B cell (primary cell): ENCODE data around the gene DLGAP5. TPM values are rescaled to one million over a fixed set of nuclear protein-coding genes. Genes with fewer than 3 reads are reported as not detected.

ENCODE experiments used
- ATAC-seq: fragments of 200-7000 bp; cut with Tn5 transposase; one replicate; pipeline ENCODE4 v1.10.0; 2021; ENCODE audit warnings: low read depth, mild to moderate bottlenecking, moderate number of reproducible peaks, moderate library complexity
- CTCF ChIA-PET: fragments of 350-600 bp; sonication (Branson Sonifier 250); formaldehyde crosslinking; loops from one replicate; lab custom pipeline; 2021; ENCODE audit warnings: antibody characterized with exemption, inconsistent platforms; lab: Charles Lee
- POLR2A ChIA-PET: fragments of 350-600 bp; sonication (Branson Sonifier 250); formaldehyde crosslinking; loops from one replicate; lab custom pipeline; 2021; ENCODE audit warnings: antibody characterized with exemption; lab: Charles Lee
- DNase-seq: peaks from one replicate; pipeline ENCODE4 v3.0.0; 2013
- H2AFZ ChIP-seq: 2 replicates; pipeline ENCODE4 v1.6.1; 2012; ENCODE audit warnings: mild to moderate bottlenecking, low read depth, low read length; ENCODE audit not compliant: insufficient read depth, poor library complexity, severe bottlenecking
- H3K27ac ChIP-seq, 2 donors: 1 replicate in 1 of 2; 2 replicates in 1 of 2; pipeline ENCODE4 v1.5.1; 2012 to 2013; ENCODE audit warnings: low read length in 2 of 2, mild to moderate bottlenecking in 2 of 2, moderate library complexity in 1 of 2
- H3K27me3 ChIP-seq, 4 experiments: fragments of 200-600 bp in 1 of 4; sonication (generic) in 1 of 4; replicated peaks in 1 of 4; 1 replicate in 2 of 4; 2 replicates in 2 of 4; pipeline versions ENCODE4 v1.6.1 to v1.7.0; 2013 to 2016; ENCODE audit warnings: low read length in 3 of 4, mild to moderate bottlenecking in 2 of 4, mixed read lengths in 1 of 4, moderate library complexity in 1 of 4; ENCODE audit not compliant: insufficient read depth in 4 of 4, control insufficient read depth in 3 of 4; ENCODE audit errors: control extremely low read depth in 1 of 4
- H3K36me3 ChIP-seq, 2 experiments: replicated peaks in 1 of 2; 1 replicate in 1 of 2; 2 replicates in 1 of 2; pipeline versions ENCODE4 v1.6.1 to v1.7.1; 2013; ENCODE audit warnings: low read length in 1 of 2; ENCODE audit not compliant: insufficient read depth in 2 of 2, control insufficient read depth in 1 of 2; ENCODE audit errors: control extremely low read depth in 1 of 2, extremely low read depth in 1 of 2
- H3K4me1 ChIP-seq, 2 donors: fragments of 200-600 bp in 1 of 2; sonication (generic) in 1 of 2; 1 replicate in 1 of 2; 2 replicates in 1 of 2; pipeline versions ENCODE4 v1.5.1 to v1.6.1; 2013 to 2017; ENCODE audit warnings: low read length in 2 of 2; ENCODE audit not compliant: control insufficient read depth in 2 of 2, insufficient read depth in 2 of 2
- H3K4me2 ChIP-seq: replicated peaks from 2 replicates; pipeline ENCODE3; 2012; ENCODE audit warnings: mild to moderate bottlenecking, low read depth, low read length; ENCODE audit not compliant: poor library complexity, severe bottlenecking
- H3K4me3 ChIP-seq, 5 experiments: fragments of 200-600 bp in 1 of 5; sonication (generic) in 1 of 5; 1 replicate in 3 of 5; 2 replicates in 2 of 5; pipeline versions ENCODE4 v1.5.1 to v1.7.0; 2011 to 2016; ENCODE audit warnings: low read length in 4 of 5, mild to moderate bottlenecking in 4 of 5, low read depth in 2 of 5, control low read depth in 1 of 5, moderate library complexity in 1 of 5; ENCODE audit not compliant: insufficient read depth in 1 of 5; ENCODE audit errors: control extremely low read depth in 1 of 5, extremely low read depth in 1 of 5
- H3K79me2 ChIP-seq: fragments of 200-600 bp; sonication (generic); one replicate; pipeline ENCODE4 v1.6.0; 2016; ENCODE audit warnings: low read length; ENCODE audit not compliant: control insufficient read depth, insufficient read depth
- H3K9ac ChIP-seq: fragments of 200-600 bp; sonication (generic); 2 replicates; pipeline ENCODE4 v1.6.1; 2017; ENCODE audit warnings: mild to moderate bottlenecking, low read length, moderate library complexity
- H3K9me3 ChIP-seq, 3 donors: one replicate each; pipeline versions ENCODE4 v1.6.1 to v1.7.1; 2013; ENCODE audit warnings: low read length in 2 of 3; ENCODE audit not compliant: control insufficient read depth in 2 of 3, insufficient read depth in 1 of 3; ENCODE audit errors: control extremely low read depth in 1 of 3
- H4K20me1 ChIP-seq: 2 replicates; pipeline ENCODE4 v1.6.0; 2012; ENCODE audit warnings: mild to moderate bottlenecking, low read length; ENCODE audit not compliant: insufficient read depth, control insufficient read depth, poor library complexity, severe bottlenecking
- H3K27ac Mint-ChIP-seq: one replicate; pipeline ENCODE4 v1.8.0; 2021; ENCODE audit warnings: mixed read lengths
- H3K27me3 Mint-ChIP-seq: one replicate; pipeline ENCODE4 v1.8.0; 2021; ENCODE audit warnings: mixed read lengths
- H3K4me1 Mint-ChIP-seq: one replicate; pipeline ENCODE4 v1.8.0; 2021; ENCODE audit warnings: mixed read lengths
- H3K4me3 Mint-ChIP-seq: one replicate; pipeline ENCODE4 v1.8.0; 2021; ENCODE audit warnings: mixed read lengths
- H3K9me3 Mint-ChIP-seq: one replicate; pipeline ENCODE4 v1.8.0; 2022; ENCODE audit warnings: mixed read lengths; ENCODE audit not compliant: insufficient read depth
- EZH2 ChIP-seq: IDR thresholded peaks from 2 replicates; pipeline ENCODE4 v1.6.1; 2012; ENCODE audit warnings: borderline replicate concordance, low read depth, mild to moderate bottlenecking, moderate library complexity, low read length; ENCODE audit not compliant: insufficient read depth, poor library complexity, severe bottlenecking
- WGBS: methylation state at CpG from one replicate; pipeline ENCODE4 v1.1.5; 2013; ENCODE audit warnings: missing lambda C conversion rate; ENCODE audit not compliant: insufficient coverage; 5-methylcytosine and 5-hydroxymethylcytosine counted together
- intact Hi-C: fragments of 100-400 bp; cut with micrococcal nuclease; formaldehyde crosslinking; loops from one replicate; pipeline ENCODE4 v1.10.0; 2022
- polyA plus RNA-seq: library from polyadenylated mRNA; depleted of rRNA; stranded (reverse); fragments of >200 nt; gene quantifications from 2 replicates; pipeline ENCODE4 v1.2.3, GENCODE V29; 2012
- total RNA-seq, 2 donors: library from RNA; stranded (reverse); fragments of 120-200 nt in 1 of 2; gene quantifications; 1 replicate in 1 of 2; 2 replicates in 1 of 2; pipeline versions ENCODE4 v1.2.3 to v1.2.4, GENCODE V29; 2013 to 2022
- TF ChIP-seq, protein P1 (sequence below): fragments of 200-600 bp; IDR thresholded peaks from one replicate; pipeline ENCODE4 v1.8.0; 2022; ENCODE audit warnings: antibody characterized with exemption, mild to moderate bottlenecking

Gene DLGAP5
- total and polyA plus RNA-seq, 2 donors (not counting 1 experiment from before 2014, with no cell fraction given), result 0.12 TPM; not detected in 1

DNA sequence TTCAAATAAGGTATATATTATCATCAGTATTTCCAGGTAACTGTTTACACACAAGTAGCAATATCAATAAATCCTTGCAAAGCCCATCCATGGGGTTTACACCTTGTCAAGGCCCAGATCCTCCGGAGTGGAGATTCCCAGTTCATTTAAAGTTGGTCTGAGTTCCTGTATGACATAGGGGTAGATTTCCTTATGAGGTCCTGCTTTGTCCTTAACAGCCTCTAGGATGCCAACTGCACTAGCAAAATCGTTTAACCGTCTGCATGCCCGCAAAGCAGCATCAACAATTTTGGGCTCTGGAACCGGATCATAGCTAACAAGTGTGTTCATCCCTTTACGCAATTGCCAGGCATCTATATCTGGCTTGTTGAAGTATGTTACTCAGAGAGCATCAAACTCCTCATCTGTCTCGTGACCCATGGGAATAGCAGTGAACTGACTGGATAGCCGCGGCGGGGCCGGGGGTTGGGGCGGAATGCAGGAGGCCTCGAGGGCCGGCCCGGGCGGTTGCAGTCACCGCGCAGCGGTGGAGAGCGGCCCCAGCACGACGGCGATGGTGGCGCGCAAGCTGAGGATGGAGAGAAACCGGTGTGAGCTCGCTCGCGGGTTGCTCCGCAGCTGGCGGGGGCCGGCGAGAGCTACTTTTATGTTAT is 49.3 kb upstream of the DLGAP5 start:
- no peak for ATAC-seq
- WGBS, result 65% methylated on average over 25 of the region's 33 CpGs
- intact Hi-C loops, result no loop called here

DNA sequence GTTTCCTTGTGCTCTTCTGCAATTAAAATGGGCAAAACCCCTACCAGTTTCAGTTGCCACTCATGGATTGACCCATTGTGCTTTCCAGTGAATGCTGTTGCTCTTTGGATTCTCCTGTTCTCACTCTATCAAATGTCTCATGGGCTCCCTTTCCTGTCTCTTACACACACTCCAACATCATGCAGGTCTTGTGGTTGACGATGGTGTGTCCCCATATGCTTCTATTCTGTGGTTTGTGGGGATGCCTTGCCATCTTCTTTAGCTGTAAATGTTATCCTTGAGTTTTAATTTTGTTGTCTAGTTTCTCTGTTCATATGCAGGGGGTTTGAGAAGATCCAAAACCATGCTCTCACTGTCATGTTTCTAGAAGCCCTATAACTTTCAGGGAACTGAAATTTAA is 47.9 kb upstream of the DLGAP5 start:
- Histone ChIP-seq H3K9ac (no peak overlapping the region), H2AFZ (no peak overlapping the region), H3K27me3 (peaks cover 0 to 3% (median 0%) of the 10 kb centered on the region in 4 experiments), H3K9me3 (peaks cover 0 to 4% (median 0%) of the 10 kb centered on the region in 3 donors), H3K27ac (no peak overlapping the region), H3K4me1 (no peaks in the 10 kb centered on the region), H3K36me3 (no peaks in the 10 kb centered on the region), H3K4me2 (no peak overlapping the region), H4K20me1 (no peaks in the 10 kb centered on the region), H3K79me2 (no peaks in the 10 kb centered on the region), H3K4me3 (no peak overlapping the region)
- Mint-ChIP-seq H3K9me3 (no peaks in the 10 kb centered on the region), H3K27me3 (peaks cover 12% of the 10 kb centered on the region), H3K4me1 (peaks cover 4% of the 10 kb centered on the region), H3K4me3 (no peak overlapping the region), H3K27ac (no peak overlapping the region)
- intact Hi-C loops, result no loop called here
- POLR2A ChIA-PET, result no interaction called here
- TF ChIP-seq, protein P1, sequence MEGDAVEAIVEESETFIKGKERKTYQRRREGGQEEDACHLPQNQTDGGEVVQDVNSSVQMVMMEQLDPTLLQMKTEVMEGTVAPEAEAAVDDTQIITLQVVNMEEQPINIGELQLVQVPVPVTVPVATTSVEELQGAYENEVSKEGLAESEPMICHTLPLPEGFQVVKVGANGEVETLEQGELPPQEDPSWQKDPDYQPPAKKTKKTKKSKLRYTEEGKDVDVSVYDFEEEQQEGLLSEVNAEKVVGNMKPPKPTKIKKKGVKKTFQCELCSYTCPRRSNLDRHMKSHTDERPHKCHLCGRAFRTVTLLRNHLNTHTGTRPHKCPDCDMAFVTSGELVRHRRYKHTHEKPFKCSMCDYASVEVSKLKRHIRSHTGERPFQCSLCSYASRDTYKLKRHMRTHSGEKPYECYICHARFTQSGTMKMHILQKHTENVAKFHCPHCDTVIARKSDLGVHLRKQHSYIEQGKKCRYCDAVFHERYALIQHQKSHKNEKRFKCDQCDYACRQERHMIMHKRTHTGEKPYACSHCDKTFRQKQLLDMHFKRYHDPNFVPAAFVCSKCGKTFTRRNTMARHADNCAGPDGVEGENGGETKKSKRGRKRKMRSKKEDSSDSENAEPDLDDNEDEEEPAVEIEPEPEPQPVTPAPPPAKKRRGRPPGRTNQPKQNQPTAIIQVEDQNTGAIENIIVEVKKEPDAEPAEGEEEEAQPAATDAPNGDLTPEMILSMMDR, result no peak
- no peak for TF ChIP-seq EZH2
- no peak for ATAC-seq
- DNase-seq, result no peak
- WGBS, result no CpG with 5 or more reads among the region's 1 CpG
- CTCF ChIA-PET, result interaction anchor here (0.5 kb wide), 1 partner anchor 28 kb away, joined by 4 read pairs; no protein-coding TSS in a partner anchor

More for the DNA sequence above, 49.3 kb upstream of the DLGAP5 start:
- no peak overlapping the region for H3K9ac ChIP-seq
- DNase-seq, result no peak
- CTCF ChIA-PET, result no interaction called here
- H3K36me3 ChIP-seq, result no peaks in the 10 kb centered on the region
- H3K27ac ChIP-seq, result no peak overlapping the region
- H3K4me1 Mint-ChIP-seq, result peaks cover 4% of the 10 kb centered on the region
- no peaks in the 10 kb centered on the region for H3K79me2 ChIP-seq
- H2AFZ ChIP-seq, result no peak overlapping the region
- no peak overlapping the region for H3K27ac Mint-ChIP-seq
- H3K4me3 Mint-ChIP-seq, result no peak overlapping the region
- TF ChIP-seq, protein P1, result no peak
- TF ChIP-seq EZH2, result no peak
- no peak overlapping the region for H3K4me2 ChIP-seq
- peaks cover 12% of the 10 kb centered on the region for H3K27me3 Mint-ChIP-seq
- H3K9me3 ChIP-seq, result no peaks in the 10 kb centered on the region
- no peaks in the 10 kb centered on the region for H4K20me1 ChIP-seq
- H3K4me1 ChIP-seq, result no peaks in the 10 kb centered on the region
- H3K4me3 ChIP-seq, result no peak overlapping the region
- peaks cover 0 to 3% (median 0%) of the 10 kb centered on the region in 4 experiments for H3K27me3 ChIP-seq
- no peaks in the 10 kb centered on the region for H3K9me3 Mint-ChIP-seq
- POLR2A ChIA-PET, result no interaction called here
